Measurements from ENCODE around the gene GH2.
"Not testable (repeated sequence)": the region's sequence is repeated elsewhere in the genome, so short reads cannot be mapped to it uniquely, and the experiment has no call there.

- not testable (repeated sequence) for TF ChIP-seq CTCF (conservative IDR thresholded peaks at IDR 0.05 in 1 of 2, IDR thresholded peaks at IDR 0.05 in 1 of 2; ENCODE audit: extremely low read depth in 1 of 2, insufficient read depth in 1 of 2, low read depth in 1 of 2, low read length in 2 of 2); EZH2 (IDR thresholded peaks at IDR 0.05; ENCODE audit: borderline replicate concordance, low read length)
Observed at GRCh38 chr17:63901971-63902370, 20.2 kb upstream of the GH2 start.

Measured in mammary epithelial cell (primary cell).